HepG2 (cell line): ENCODE results near the gene SLC7A8. TPM values are rescaled to one million over a fixed set of nuclear protein-coding genes. Genes with fewer than 3 reads are reported as not detected.

Experiments
- ASH2L ChIP-seq: fragments of 300-600, 200-600 bp; sonication (generic); IDR thresholded peaks from 2 replicates; pipeline ENCODE4 v1.7.0; 2017; ENCODE audit warnings: low read depth, mild to moderate bottlenecking, moderate library complexity, mixed read lengths, low read length; ENCODE audit not compliant: insufficient read length
- ATF2 ChIP-seq: sonication (generic); formaldehyde crosslinking; IDR thresholded peaks from 2 replicates; pipeline ENCODE4 v1.4.0; 2020; ENCODE audit warnings: missing genetic modification reagents
- BCL6 ChIP-seq: IDR thresholded peaks from 2 replicates; pipeline ENCODE4 v1.6.1; 2016; ENCODE audit warnings: missing genetic modification reagents, missing compliant biosample characterization
- CERS6 ChIP-seq: sonication (generic); formaldehyde crosslinking; IDR thresholded peaks from 2 replicates; pipeline ENCODE4 v1.5.0; 2020; ENCODE audit warnings: missing genetic modification reagents
- ETS1 ChIP-seq: sonication (generic); formaldehyde crosslinking; IDR thresholded peaks from 2 replicates; pipeline ENCODE4 v1.4.0; 2020; ENCODE audit warnings: missing genetic modification reagents
- GABPB1 ChIP-seq: IDR thresholded peaks from 2 replicates; pipeline ENCODE4 v1.6.1; 2016; ENCODE audit warnings: mild to moderate bottlenecking, missing genetic modification reagents, moderate library complexity, missing compliant biosample characterization
- HMG20B ChIP-seq: conservative IDR thresholded peaks from 2 replicates; pipeline ENCODE4 v1.6.1; 2016; ENCODE audit warnings: missing genetic modification reagents, missing compliant biosample characterization
- HOXA5 ChIP-seq: sonication (generic); formaldehyde crosslinking; IDR thresholded peaks from 2 replicates; pipeline ENCODE4 v1.4.0; 2020; ENCODE audit warnings: missing genetic modification reagents
- KAT8 ChIP-seq: IDR thresholded peaks from 2 replicates; pipeline ENCODE4 v1.6.1; 2016; ENCODE audit warnings: missing genetic modification reagents, missing compliant biosample characterization
- KLF12 ChIP-seq: sonication (generic); formaldehyde crosslinking; IDR thresholded peaks from 2 replicates; pipeline ENCODE4 v1.4.0; 2020; ENCODE audit warnings: missing genetic modification reagents, borderline replicate concordance
- MLLT10 ChIP-seq: sonication (generic); formaldehyde crosslinking; IDR thresholded peaks from 2 replicates; pipeline ENCODE4 v1.4.0; 2020; ENCODE audit warnings: missing genetic modification reagents
- NFATC3 ChIP-seq: sonication (generic); formaldehyde crosslinking; IDR thresholded peaks from 2 replicates; pipeline ENCODE4 v1.5.1; 2020; ENCODE audit warnings: mild to moderate bottlenecking, missing genetic modification reagents
- NFKBIZ ChIP-seq: IDR thresholded peaks from 2 replicates; pipeline ENCODE4 v1.6.1; 2018; ENCODE audit warnings: missing genetic modification reagents, missing compliant biosample characterization
- NR3C1 ChIP-seq: sonication (generic); formaldehyde crosslinking; IDR thresholded peaks from 2 replicates; pipeline ENCODE4 v1.4.0; 2020; ENCODE audit warnings: missing genetic modification reagents
- PAWR ChIP-seq: sonication (generic); formaldehyde crosslinking; IDR thresholded peaks from 2 replicates; pipeline ENCODE4 v1.4.0; 2020; ENCODE audit warnings: missing genetic modification reagents, mild to moderate bottlenecking, borderline replicate concordance
- SRSF9 ChIP-seq: fragments of 200-400 bp; formaldehyde crosslinking; IDR thresholded peaks from 2 replicates; pipeline ENCODE4 v1.6.1; 2018; ENCODE audit warnings: borderline replicate concordance, mild to moderate bottlenecking, low read depth, low read length; ENCODE audit not compliant: insufficient read depth, poor library complexity, severe bottlenecking
- TBL1XR1 ChIP-seq: fragments of 150-350 bp; IDR thresholded peaks from 2 replicates; pipeline ENCODE4 v1.6.1; 2014; ENCODE audit warnings: borderline replicate concordance, low read length; ENCODE audit not compliant: partially characterized antibody
- TOE1 ChIP-seq: sonication (generic); formaldehyde crosslinking; IDR thresholded peaks from 2 replicates; pipeline ENCODE4 v1.4.0; 2020; ENCODE audit warnings: mild to moderate bottlenecking, missing genetic modification reagents
- ZFP41 ChIP-seq: sonication (generic); formaldehyde crosslinking; IDR thresholded peaks from 2 replicates; pipeline ENCODE4 v1.4.0; 2020; ENCODE audit warnings: mild to moderate bottlenecking, missing genetic modification reagents, borderline replicate concordance
- ZNF20 ChIP-seq: sonication (generic); formaldehyde crosslinking; IDR thresholded peaks from 2 replicates; pipeline ENCODE4 v1.4.0; 2020; ENCODE audit warnings: mild to moderate bottlenecking, moderate library complexity, missing genetic modification reagents
- ZNF329 ChIP-seq: sonication (generic); formaldehyde crosslinking; IDR thresholded peaks from 2 replicates; pipeline ENCODE4 v1.9.0; 2021; ENCODE audit warnings: low read depth, mild to moderate bottlenecking, missing genetic modification reagents
- ZNF644 ChIP-seq: IDR thresholded peaks from 2 replicates; pipeline ENCODE4 v1.6.1; 2016; ENCODE audit warnings: low read depth
- ZNF672 ChIP-seq: sonication (generic); formaldehyde crosslinking; IDR thresholded peaks from 2 replicates; pipeline ENCODE4 v1.8.1; 2022; ENCODE audit warnings: missing genetic modification reagents
- ZSCAN30 ChIP-seq: sonication (generic); formaldehyde crosslinking; IDR thresholded peaks from 2 replicates; pipeline ENCODE4 v1.5.0; 2020; ENCODE audit warnings: mild to moderate bottlenecking, missing genetic modification reagents
- polyA plus RNA-seq, 8 experiments: library from polyadenylated mRNA; depleted of rRNA in 3 of 8; stranded (reverse) in 7 of 8; unstranded in 1 of 8; fragments of >200 nt; fragmentation: Illumina TruSeq in 4 of 8; extraction: Trizol in 4 of 8; gene quantifications; 2 replicates each; pipeline versions ENCODE4 v1.2.1 to v1.2.3, GENCODE V29; 2011 to 2016; ENCODE audit warnings: low read depth in 4 of 8, missing spikeins in 1 of 8, mixed read lengths in 1 of 8; ENCODE audit not compliant: insufficient read depth in 1 of 8
- total RNA-seq, 5 experiments: library from RNA; depleted of rRNA; stranded (reverse); fragments of >200 nt; fragmentation: Illumina TruSeq; extraction: Trizol; gene quantifications; 2 replicates each; pipeline ENCODE4 v1.2.3, GENCODE V29; 2016; ENCODE audit warnings: low read depth in 1 of 5
- TF ChIP-seq, protein P1 (sequence below): IDR thresholded peaks from 2 replicates; pipeline ENCODE4 v1.6.1; 2018; ENCODE audit warnings: missing genetic modification reagents, mild to moderate bottlenecking, missing compliant biosample characterization
- TF ChIP-seq, protein P2 (sequence below): sonication (generic); formaldehyde crosslinking; IDR thresholded peaks from 2 replicates; pipeline ENCODE4 v1.5.0; 2020; ENCODE audit warnings: mild to moderate bottlenecking, missing genetic modification reagents

The SLC7A8 gene
- total and polyA plus RNA-seq, 2 of the 13 experiments (the other 11 are each of a cell fraction or from before 2014, with no cell fraction given) = 0.25 TPM; not detected in 1

DNA sequence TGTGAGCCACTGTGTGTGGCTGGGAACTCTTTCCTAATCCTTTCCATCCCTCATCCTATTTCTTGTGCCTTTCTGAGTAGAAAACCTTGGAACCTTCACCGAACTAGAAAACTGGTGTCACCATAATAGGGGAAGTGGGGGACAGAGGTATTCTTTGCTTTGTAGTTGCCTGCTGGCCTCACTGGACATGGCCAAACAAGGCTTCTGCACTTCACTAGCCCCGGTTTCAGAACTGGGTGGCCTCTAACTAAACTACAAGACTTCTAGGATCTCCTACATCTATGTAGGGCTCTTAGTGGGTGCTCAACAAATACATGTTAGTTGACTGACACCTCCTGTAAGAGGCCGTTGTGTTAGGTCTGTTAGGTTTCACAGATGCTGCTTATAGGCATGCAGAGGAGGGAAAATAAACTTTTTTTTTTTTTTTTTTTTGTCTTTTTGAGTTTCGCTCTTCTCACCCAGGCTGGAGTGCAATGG, 78.1 kb downstream of the SLC7A8 start (continued):
- TF ChIP-seq KLF12 (CRISPR knock-in tag) (no peak), KAT8 (CRISPR knock-in tag) (no peak), ZNF672 (CRISPR knock-in tag) (no peak), NFKBIZ (CRISPR knock-in tag) (0 out of 2 replicates have a peak, but pooled peaks have one; percentile 6), ETS1 (CRISPR knock-in tag) (no peak), ZNF329 (CRISPR knock-in tag) (no peak), SRSF9 (no peak), TOE1 (CRISPR knock-in tag) (no peak), ZFP41 (no peak), HOXA5 (CRISPR knock-in tag) (no peak), PAWR (CRISPR knock-in tag) (0 out of 2 replicates have a peak, but pooled peaks have one; percentile 78), BCL6 (no peak), HMG20B (0 out of 2 replicates have a peak, but pooled peaks have one; percentile 7), TBL1XR1 (no peak), ZNF20 (CRISPR knock-in tag) (no peak), MLLT10 (CRISPR knock-in tag) (no peak), NR3C1 (no peak), ZSCAN30 (no peak), NFATC3 (CRISPR knock-in tag) (0 out of 2 replicates have a peak, but pooled peaks have one; percentile 51), ATF2 (CRISPR knock-in tag) (no peak), CERS6 (0 out of 2 replicates have a peak, but pooled peaks have one; percentile 8), GABPB1 (no peak), ZNF644 (CRISPR knock-in tag) (no peak), ASH2L (peak; percentile 31)
- TF ChIP-seq, protein P1, sequence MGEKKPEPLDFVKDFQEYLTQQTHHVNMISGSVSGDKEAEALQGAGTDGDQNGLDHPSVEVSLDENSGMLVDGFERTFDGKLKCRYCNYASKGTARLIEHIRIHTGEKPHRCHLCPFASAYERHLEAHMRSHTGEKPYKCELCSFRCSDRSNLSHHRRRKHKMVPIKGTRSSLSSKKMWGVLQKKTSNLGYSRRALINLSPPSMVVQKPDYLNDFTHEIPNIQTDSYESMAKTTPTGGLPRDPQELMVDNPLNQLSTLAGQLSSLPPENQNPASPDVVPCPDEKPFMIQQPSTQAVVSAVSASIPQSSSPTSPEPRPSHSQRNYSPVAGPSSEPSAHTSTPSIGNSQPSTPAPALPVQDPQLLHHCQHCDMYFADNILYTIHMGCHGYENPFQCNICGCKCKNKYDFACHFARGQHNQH (CRISPR knock-in tag) = no peak
- TF ChIP-seq, protein P2, sequence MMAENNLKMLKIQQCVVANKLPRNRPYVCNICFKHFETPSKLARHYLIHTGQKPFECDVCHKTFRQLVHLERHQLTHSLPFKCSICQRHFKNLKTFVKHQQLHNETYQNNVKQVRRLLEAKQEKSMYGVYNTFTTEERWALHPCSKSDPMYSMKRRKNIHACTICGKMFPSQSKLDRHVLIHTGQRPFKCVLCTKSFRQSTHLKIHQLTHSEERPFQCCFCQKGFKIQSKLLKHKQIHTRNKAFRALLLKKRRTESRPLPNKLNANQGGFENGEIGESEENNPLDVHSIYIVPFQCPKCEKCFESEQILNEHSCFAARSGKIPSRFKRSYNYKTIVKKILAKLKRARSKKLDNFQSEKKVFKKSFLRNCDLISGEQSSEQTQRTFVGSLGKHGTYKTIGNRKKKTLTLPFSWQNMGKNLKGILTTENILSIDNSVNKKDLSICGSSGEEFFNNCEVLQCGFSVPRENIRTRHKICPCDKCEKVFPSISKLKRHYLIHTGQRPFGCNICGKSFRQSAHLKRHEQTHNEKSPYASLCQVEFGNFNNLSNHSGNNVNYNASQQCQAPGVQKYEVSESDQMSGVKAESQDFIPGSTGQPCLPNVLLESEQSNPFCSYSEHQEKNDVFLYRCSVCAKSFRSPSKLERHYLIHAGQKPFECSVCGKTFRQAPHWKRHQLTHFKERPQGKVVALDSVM (CRISPR knock-in tag) = peak; percentile 84
